Lung (tissue), 12 donors: ENCODE data around the gene PTPA. TPM values are rescaled to one million over a fixed set of nuclear protein-coding genes. Genes with fewer than 3 reads are reported as not detected.

Experiments used
- ATAC-seq: fragments of 200-7000 bp; cut with Tn5 transposase; one replicate; pipeline ENCODE4 v1.9.1; 2020; ENCODE audit warnings: moderate number of reproducible peaks; ENCODE audit not compliant: insufficient read depth, low FRiP score
- DNase-seq, 3 donors: peaks; one replicate each; pipeline ENCODE4 v3.0.0-alpha.2; 2013 to 2017
- H3K27ac ChIP-seq, 2 donors: one replicate each; pipeline ENCODE4 v1.5.1; 2013; ENCODE audit warnings: mild to moderate bottlenecking in 2 of 2, moderate library complexity in 2 of 2, control low read depth in 1 of 2, inconsistent platforms in 1 of 2, low read depth in 1 of 2, low read length in 1 of 2
- H3K27me3 ChIP-seq, 3 donors: one replicate each; pipeline ENCODE4 v1.5.1; 2013; ENCODE audit warnings: low read length in 2 of 3; ENCODE audit not compliant: control insufficient read depth in 3 of 3, insufficient read depth in 3 of 3
- H3K36me3 ChIP-seq, 4 donors: one replicate each; pipeline ENCODE4 v1.5.1; 2013; ENCODE audit warnings: low read length in 4 of 4, mild to moderate bottlenecking in 1 of 4, moderate library complexity in 1 of 4; ENCODE audit not compliant: control insufficient read depth in 4 of 4, insufficient read depth in 4 of 4
- H3K4me1 ChIP-seq, 5 donors: one replicate each; pipeline ENCODE4 v1.5.1; 2013; ENCODE audit warnings: low read length in 5 of 5, mild to moderate bottlenecking in 2 of 5, moderate library complexity in 1 of 5; ENCODE audit not compliant: control insufficient read depth in 5 of 5, insufficient read depth in 5 of 5
- H3K4me3 ChIP-seq: one replicate; pipeline ENCODE4 v1.5.1; 2013; ENCODE audit warnings: mild to moderate bottlenecking, control low read depth, moderate library complexity
- H3K9ac ChIP-seq, 2 donors: one replicate each; pipeline ENCODE4 v1.5.1; 2013; ENCODE audit warnings: low read length in 2 of 2, control low read depth in 1 of 2; ENCODE audit not compliant: insufficient read depth in 1 of 2
- H3K9me3 ChIP-seq, 4 donors: one replicate each; pipeline ENCODE4 v1.5.1; 2013; ENCODE audit warnings: low read length in 3 of 4, mild to moderate bottlenecking in 1 of 4, moderate library complexity in 1 of 4; ENCODE audit not compliant: control insufficient read depth in 4 of 4, insufficient read depth in 3 of 4
- CTCF ChIP-seq: IDR thresholded peaks from 2 replicates; pipeline ENCODE4 v1.5.1; 2012; ENCODE audit warnings: mild to moderate bottlenecking; ENCODE audit errors: control extremely low read depth, extremely low read depth
- WGBS, 2 donors: extraction: QIAGEN DNeasy Blood & Tissue Kit; methylation state at CpG; one replicate each; pipeline ENCODE4 v1.1.7; 2013; 5-methylcytosine and 5-hydroxymethylcytosine counted together
- polyA plus RNA-seq, 2 donors: library from polyadenylated mRNA; stranded (reverse); fragments of 200-250 nt; gene quantifications; one replicate each; pipeline ENCODE4 v1.2.1, GENCODE V29; 2013
- total RNA-seq, 2 donors: library from RNA; depleted of rRNA in 1 of 2; stranded (reverse); fragments of >200 nt in 1 of 2; gene quantifications; one replicate each; pipeline ENCODE4 v1.2.1, GENCODE V29; 2014 to 2021
- donor health status: control.
- donor health status: control.
- donor health status: Bipolar disorder and iron deficiency.
- donor health status: healthy.
- donor health status: DM: yes; HTN: yes; CAD: no.

The PTPA gene
- total and polyA plus RNA-seq, 4 donors: 62.5 to 145 (median 116) TPM

GRCh38 chr9:129146441-129146941 lies 35.3 kb downstream of the PTPA start:
- ATAC-seq (no peak), DNase-seq (peak; percentile 51 to 73 (median 68))
- Histone ChIP-seq H3K27ac (peak overlapping the region; percentile 73 to 78), H3K27me3 (no peaks in the 10 kb centered on the region), H3K36me3 (peaks cover 0 to 36% (median 15%) of the 10 kb centered on the region in 4 donors), H3K4me3 (no peak overlapping the region), H3K4me1 (peaks cover 8 to 51% (median 33%) of the 10 kb centered on the region in 5 donors), H3K9ac (peak overlapping the region in 1 of 2 donors; percentile 79), H3K9me3 (no peaks in the 10 kb centered on the region)
- TF ChIP-seq CTCF: no peak
- WGBS, 2 donors: 51 to 77% methylated on average over 7 to 8 of the region's 8 CpGs

- Histone ChIP-seq H3K27me3 (no peaks in the 10 kb centered on the region), H3K9me3 (no peaks in the 10 kb centered on the region), H3K9ac (no peak overlapping the region), H3K4me1 (peaks cover 8 to 32% (median 17%) of the 10 kb centered on the region in 5 donors), H3K27ac (no peak overlapping the region), H3K36me3 (peaks cover 0 to 38% (median 9%) of the 10 kb centered on the region in 4 donors), H3K4me3 (no peak overlapping the region)
- TF ChIP-seq CTCF: no peak
- DNase-seq (no peak), ATAC-seq (no peak)
- WGBS, 2 donors: 80 to 83% methylated on average over 6 of the region's 6 CpGs
Observed at GRCh38 chr9:129148463-129149204, 37.4 kb downstream of the PTPA start.

GRCh38 chr9:129149442-129149841 lies 38.2 kb downstream of the PTPA start:
- 81 to 88% methylated on average over 6 of the region's 6 CpGs for WGBS, 2 donors
- ATAC-seq (no peak), DNase-seq (no peak)
- no peak for TF ChIP-seq CTCF
- no peaks in the 10 kb centered on the region for H3K27me3 ChIP-seq
- no peak overlapping the region for H3K9ac ChIP-seq
- no peaks in the 10 kb centered on the region for H3K9me3 ChIP-seq
- peaks cover 0 to 36% (median 6%) of the 10 kb centered on the region in 4 donors for H3K36me3 ChIP-seq
- H3K4me3 ChIP-seq: no peak overlapping the region
- no peak overlapping the region for H3K27ac ChIP-seq
- H3K4me1 ChIP-seq: peaks cover 8 to 27% (median 13%) of the 10 kb centered on the region in 5 donors
